ENCODE measurements around the gene TPH2. TPM values are rescaled to one million over a fixed set of nuclear protein-coding genes. Genes with fewer than 3 reads are reported as not detected.

Gene TPH2
- total RNA-seq, 1 donor: not detected

- no peak overlapping the region for H3K4me3 ChIP-seq (ENCODE audit: low read depth, low read length)
- no peak for DNase-seq (ENCODE audit: low read depth)
- TF ChIP-seq CTCF (IDR thresholded peaks at IDR 0.05; ENCODE audit: insufficient read depth, low read length): no peak
Measured at GRCh38 chr12:71947645-71948105, 9.0 kb downstream of the TPH2 start.

- no peak for DNase-seq (ENCODE audit: low read depth)
- no peak for TF ChIP-seq CTCF (IDR thresholded peaks at IDR 0.05; ENCODE audit: insufficient read depth, low read length)
- no peak overlapping the region for H3K4me3 ChIP-seq (ENCODE audit: low read depth, low read length)
Measured at GRCh38 chr12:71948390-71948789, 9.7 kb downstream of the TPH2 start.

- H3K4me3 ChIP-seq (ENCODE audit: low read depth, low read length): no peak overlapping the region
- no peak for DNase-seq (ENCODE audit: low read depth)
- TF ChIP-seq CTCF (IDR thresholded peaks at IDR 0.05; ENCODE audit: insufficient read depth, low read length): no peak
Measured at GRCh38 chr12:71949646-71950045, 11.0 kb downstream of the TPH2 start.

- no peak overlapping the region for H3K4me3 ChIP-seq (ENCODE audit: low read depth, low read length)
- no peak for TF ChIP-seq CTCF (IDR thresholded peaks at IDR 0.05; ENCODE audit: insufficient read depth, low read length)
- DNase-seq (ENCODE audit: low read depth): no peak
Measured at GRCh38 chr12:71950404-71950803, 11.8 kb downstream of the TPH2 start.

- no peak for TF ChIP-seq CTCF (IDR thresholded peaks at IDR 0.05; ENCODE audit: insufficient read depth, low read length)
- DNase-seq (ENCODE audit: low read depth): no peak
- H3K4me3 ChIP-seq (ENCODE audit: low read depth, low read length): no peak overlapping the region
Measured at GRCh38 chr12:71950819-71951218, 12.2 kb downstream of the TPH2 start.

GRCh38 chr12:71954083-71954778, 15.6 kb downstream of the TPH2 start:
- no peak for TF ChIP-seq CTCF (IDR thresholded peaks at IDR 0.05; ENCODE audit: insufficient read depth, low read length)
- H3K4me3 ChIP-seq (ENCODE audit: low read depth, low read length): no peak overlapping the region

GRCh38 chr12:71954861-71955260, 16.2 kb downstream of the TPH2 start:
- DNase-seq (ENCODE audit: low read depth): no peak
- no peak for TF ChIP-seq CTCF (IDR thresholded peaks at IDR 0.05; ENCODE audit: insufficient read depth, low read length)
- no peak overlapping the region for H3K4me3 ChIP-seq (ENCODE audit: low read depth, low read length)

More at GRCh38 chr12:71954083-71954778, 15.6 kb downstream of the TPH2 start:
- DNase-seq (ENCODE audit: low read depth): no peak
